ENCODE results near the gene HIPK2.

Gene HIPK2

DNA sequence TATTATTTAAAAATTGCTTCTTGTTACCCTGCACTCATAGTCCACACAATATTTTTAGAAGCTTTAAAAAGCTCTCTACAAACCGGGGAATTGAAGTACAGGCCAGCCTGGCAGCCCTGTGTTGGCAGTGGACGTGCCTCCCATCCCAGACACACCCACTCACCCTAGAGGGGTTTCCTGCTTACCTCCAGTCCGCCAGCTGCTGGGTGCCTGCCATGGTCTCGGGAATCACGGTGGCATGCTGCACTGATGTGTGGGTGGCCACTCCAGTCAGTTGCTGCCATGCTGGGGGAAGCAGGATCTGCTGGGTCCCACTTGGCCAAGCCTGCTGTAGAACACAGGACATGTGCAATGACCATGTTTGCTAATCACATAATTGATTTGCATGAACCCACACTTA lies 173.9 kb downstream of the HIPK2 start:
- Histone ChIP-seq H3K4me3 (ENCODE audit: low read length) (no peak overlapping the region), H3K9me3 (ENCODE audit: control insufficient read depth, low read length) (no peaks in the 10 kb centered on the region), H3K36me3 (ENCODE audit: control insufficient read depth, insufficient read depth, low read length, severe bottlenecking) (peaks cover 86% of the 10 kb centered on the region), H3K4me1 (ENCODE audit: control insufficient read depth, insufficient read depth, low read length) (no peaks in the 10 kb centered on the region), H3K27me3 (replicated peaks; ENCODE audit: control insufficient read depth, insufficient read depth, low read length) (no peaks in the 10 kb centered on the region), H3K9ac (ENCODE audit: low read length) (no peak overlapping the region)
- DNase-seq (ENCODE audit: low read depth): no peak

DNA sequence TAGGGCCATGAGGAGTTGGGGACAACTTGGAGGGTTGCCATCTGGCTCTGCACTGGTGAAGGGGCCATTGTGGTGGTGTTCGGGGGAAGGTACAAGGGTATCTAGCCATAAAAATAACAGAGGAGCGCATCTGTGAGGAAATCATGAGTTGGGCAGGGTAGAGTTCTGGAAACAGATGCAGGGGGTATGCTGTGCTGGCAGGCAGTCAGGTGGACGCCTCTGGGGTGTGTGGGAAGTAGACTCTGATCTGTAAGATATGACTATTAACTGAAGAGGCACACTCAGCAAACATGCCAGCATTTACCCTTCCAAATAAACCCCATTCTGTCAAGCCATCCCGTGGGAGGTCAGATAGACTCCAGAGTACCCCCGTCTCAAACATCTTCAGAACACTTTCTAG lies 174.5 kb downstream of the HIPK2 start:
- DNase-seq (ENCODE audit: low read depth): no peak
- Histone ChIP-seq H3K4me1 (ENCODE audit: control insufficient read depth, insufficient read depth, low read length) (no peaks in the 10 kb centered on the region), H3K9ac (ENCODE audit: low read length) (no peak overlapping the region), H3K36me3 (ENCODE audit: control insufficient read depth, insufficient read depth, low read length, severe bottlenecking) (peaks cover 86% of the 10 kb centered on the region), H3K27me3 (replicated peaks; ENCODE audit: control insufficient read depth, insufficient read depth, low read length) (no peaks in the 10 kb centered on the region), H3K4me3 (ENCODE audit: low read length) (no peak overlapping the region), H3K9me3 (ENCODE audit: control insufficient read depth, low read length) (no peaks in the 10 kb centered on the region)

GRCh38 chr7:139602143-139602722 lies 175.6 kb downstream of the HIPK2 start:
- peaks cover 92% of the 10 kb centered on the region for H3K36me3 ChIP-seq (ENCODE audit: control insufficient read depth, insufficient read depth, low read length, severe bottlenecking)
- no peak overlapping the region for H3K9ac ChIP-seq (ENCODE audit: low read length)
- no peaks in the 10 kb centered on the region for H3K9me3 ChIP-seq (ENCODE audit: control insufficient read depth, low read length)
- no peaks in the 10 kb centered on the region for H3K4me1 ChIP-seq (ENCODE audit: control insufficient read depth, insufficient read depth, low read length)
- peak; percentile 61 for DNase-seq (ENCODE audit: low read depth)
- no peaks in the 10 kb centered on the region for H3K27me3 ChIP-seq (replicated peaks; ENCODE audit: control insufficient read depth, insufficient read depth, low read length)
- H3K4me3 ChIP-seq (ENCODE audit: low read length): no peak overlapping the region

GRCh38 chr7:139601176-139601575 lies 176.6 kb downstream of the HIPK2 start:
- Histone ChIP-seq H3K9me3 (ENCODE audit: control insufficient read depth, low read length) (no peaks in the 10 kb centered on the region), H3K36me3 (ENCODE audit: control insufficient read depth, insufficient read depth, low read length, severe bottlenecking) (peaks cover 93% of the 10 kb centered on the region), H3K27me3 (replicated peaks; ENCODE audit: control insufficient read depth, insufficient read depth, low read length) (no peaks in the 10 kb centered on the region), H3K4me3 (ENCODE audit: low read length) (no peak overlapping the region), H3K4me1 (ENCODE audit: control insufficient read depth, insufficient read depth, low read length) (peaks cover 5% of the 10 kb centered on the region), H3K9ac (ENCODE audit: low read length) (no peak overlapping the region)
- DNase-seq (ENCODE audit: low read depth): no peak

- peaks cover 96% of the 10 kb centered on the region for H3K36me3 ChIP-seq (ENCODE audit: control insufficient read depth, insufficient read depth, low read length, severe bottlenecking)
- H3K4me1 ChIP-seq (ENCODE audit: control insufficient read depth, insufficient read depth, low read length): peaks cover 14% of the 10 kb centered on the region
- H3K9me3 ChIP-seq (ENCODE audit: control insufficient read depth, low read length): no peaks in the 10 kb centered on the region
- DNase-seq (ENCODE audit: low read depth): no peak
- H3K9ac ChIP-seq (ENCODE audit: low read length): no peak overlapping the region
- no peaks in the 10 kb centered on the region for H3K27me3 ChIP-seq (replicated peaks; ENCODE audit: control insufficient read depth, insufficient read depth, low read length)
- no peak overlapping the region for H3K4me3 ChIP-seq (ENCODE audit: low read length)
These were observed 177.5 kb downstream of the HIPK2 start for GRCh38 chr7:139600306-139600705.

DNA sequence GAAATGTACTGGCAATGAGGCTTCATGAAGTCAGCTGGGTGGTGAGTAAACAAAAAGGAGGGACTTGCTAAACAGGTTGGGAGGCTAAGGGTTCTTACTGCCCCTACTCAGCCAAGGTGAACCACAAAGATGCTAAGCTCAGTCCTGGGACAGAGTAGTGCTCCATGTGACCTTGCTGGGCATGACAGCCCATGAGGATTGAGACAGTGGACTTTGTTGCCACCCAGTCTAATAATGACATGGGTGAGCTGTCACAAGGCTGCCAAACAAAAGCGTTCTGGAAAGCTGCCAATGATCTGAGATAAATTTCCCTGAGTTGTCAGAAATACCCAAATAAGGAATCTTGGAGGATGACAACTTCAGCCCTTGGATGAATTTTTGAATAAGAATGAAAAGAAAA lies 179.2 kb downstream of the HIPK2 start:
- Histone ChIP-seq H3K27me3 (replicated peaks; ENCODE audit: control insufficient read depth, insufficient read depth, low read length) (no peaks in the 10 kb centered on the region), H3K9me3 (ENCODE audit: control insufficient read depth, low read length) (no peaks in the 10 kb centered on the region), H3K4me3 (ENCODE audit: low read length) (no peak overlapping the region), H3K4me1 (ENCODE audit: control insufficient read depth, insufficient read depth, low read length) (peaks cover 16% of the 10 kb centered on the region), H3K36me3 (ENCODE audit: control insufficient read depth, insufficient read depth, low read length, severe bottlenecking) (peaks cover 99% of the 10 kb centered on the region), H3K9ac (ENCODE audit: low read length) (no peak overlapping the region)
- no peak for DNase-seq (ENCODE audit: low read depth)

- no peak for DNase-seq (ENCODE audit: low read depth)
- Histone ChIP-seq H3K4me1 (ENCODE audit: control insufficient read depth, insufficient read depth, low read length) (peaks cover 16% of the 10 kb centered on the region), H3K4me3 (ENCODE audit: low read length) (no peak overlapping the region), H3K27me3 (replicated peaks; ENCODE audit: control insufficient read depth, insufficient read depth, low read length) (no peaks in the 10 kb centered on the region), H3K36me3 (ENCODE audit: control insufficient read depth, insufficient read depth, low read length, severe bottlenecking) (peaks cover 99% of the 10 kb centered on the region), H3K9me3 (ENCODE audit: control insufficient read depth, low read length) (no peaks in the 10 kb centered on the region), H3K9ac (ENCODE audit: low read length) (no peak overlapping the region)
These were observed 180.8 kb downstream of the HIPK2 start for GRCh38 chr7:139597028-139597427.

DNA sequence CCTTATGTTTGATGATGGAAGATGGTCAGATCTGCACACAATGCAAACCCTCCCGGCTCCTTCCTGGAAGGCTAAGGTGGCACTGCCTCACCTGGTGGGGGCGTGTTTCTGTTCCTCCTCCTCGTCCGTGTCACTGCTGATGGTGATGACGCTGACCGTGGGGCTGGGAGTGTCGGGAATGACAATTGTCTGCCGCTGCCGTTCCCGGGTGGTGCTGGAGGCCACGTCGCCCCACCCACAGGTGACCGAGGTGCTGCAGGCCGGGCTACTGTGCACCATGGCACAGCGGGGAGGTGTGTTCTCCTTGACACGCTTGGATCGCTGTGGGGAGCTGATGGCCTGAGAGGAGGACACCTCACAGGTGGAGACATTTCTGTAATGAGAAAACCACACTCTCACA lies 181.2 kb downstream of the HIPK2 start:
- no peak overlapping the region for H3K4me3 ChIP-seq (ENCODE audit: low read length)
- no peaks in the 10 kb centered on the region for H3K27me3 ChIP-seq (replicated peaks; ENCODE audit: control insufficient read depth, insufficient read depth, low read length)
- no peak for DNase-seq (ENCODE audit: low read depth)
- peaks cover 16% of the 10 kb centered on the region for H3K4me1 ChIP-seq (ENCODE audit: control insufficient read depth, insufficient read depth, low read length)
- H3K36me3 ChIP-seq (ENCODE audit: control insufficient read depth, insufficient read depth, low read length, severe bottlenecking): peaks cover 100% of the 10 kb centered on the region
- H3K9me3 ChIP-seq (ENCODE audit: control insufficient read depth, low read length): no peaks in the 10 kb centered on the region
- H3K9ac ChIP-seq (ENCODE audit: low read length): no peak overlapping the region

DNA sequence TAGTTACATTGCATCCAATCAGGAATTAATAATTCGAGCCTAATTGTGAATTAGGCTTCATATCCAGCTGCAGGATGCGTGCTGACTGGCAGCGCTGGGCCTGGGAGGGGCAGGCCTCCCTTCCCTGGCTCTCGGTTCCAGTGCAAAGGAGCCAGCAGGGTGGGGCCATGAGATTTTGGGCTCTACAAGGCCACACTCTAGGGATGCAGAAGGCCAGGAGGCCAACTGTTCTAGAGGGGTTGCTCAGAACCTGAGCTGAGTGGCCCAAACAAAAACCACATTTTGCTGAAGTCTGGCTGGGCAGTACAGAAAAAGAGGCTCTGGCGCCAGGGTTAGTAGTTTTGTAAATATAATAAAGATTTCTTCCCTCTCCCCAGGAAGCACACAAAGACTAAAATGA lies 182.0 kb downstream of the HIPK2 start:
- DNase-seq (ENCODE audit: low read depth): no peak
- H3K27me3 ChIP-seq (replicated peaks; ENCODE audit: control insufficient read depth, insufficient read depth, low read length): no peaks in the 10 kb centered on the region
- H3K9ac ChIP-seq (ENCODE audit: low read length): no peak overlapping the region
- H3K4me1 ChIP-seq (ENCODE audit: control insufficient read depth, insufficient read depth, low read length): peaks cover 16% of the 10 kb centered on the region
- H3K36me3 ChIP-seq (ENCODE audit: control insufficient read depth, insufficient read depth, low read length, severe bottlenecking): peaks cover 100% of the 10 kb centered on the region
- H3K9me3 ChIP-seq (ENCODE audit: control insufficient read depth, low read length): no peaks in the 10 kb centered on the region
- no peak overlapping the region for H3K4me3 ChIP-seq (ENCODE audit: low read length)

DNA sequence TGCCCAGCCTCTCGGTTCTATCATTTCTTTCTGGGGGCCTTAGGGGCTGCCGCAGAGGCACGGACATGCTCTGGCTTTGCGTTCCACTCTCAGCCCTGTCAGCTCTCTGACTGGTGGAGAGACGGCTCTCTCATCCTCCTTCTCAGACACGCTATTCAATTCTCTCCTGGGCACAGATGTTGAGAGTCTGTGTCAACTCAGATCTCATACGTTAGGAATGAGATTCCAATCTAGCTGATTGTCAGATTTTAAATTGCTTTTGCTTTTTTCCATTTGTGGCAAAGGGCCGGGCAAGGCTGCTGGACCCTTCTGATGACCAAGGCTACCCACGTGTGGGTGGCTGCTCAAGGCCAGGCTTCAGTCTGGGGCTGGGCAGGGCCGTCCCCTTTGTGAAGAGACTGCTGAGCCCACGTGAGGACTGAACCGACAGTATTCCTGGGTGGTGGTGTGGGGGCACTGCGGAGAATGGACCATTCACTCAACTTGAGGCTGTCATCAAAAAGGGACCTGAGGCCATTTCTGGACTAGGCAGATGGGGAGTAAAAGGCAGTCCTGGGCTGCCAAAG lies 182.8 kb downstream of the HIPK2 start:
- no peaks in the 10 kb centered on the region for H3K9me3 ChIP-seq (ENCODE audit: control insufficient read depth, low read length)
- H3K27me3 ChIP-seq (replicated peaks; ENCODE audit: control insufficient read depth, insufficient read depth, low read length): no peaks in the 10 kb centered on the region
- H3K4me3 ChIP-seq (ENCODE audit: low read length): no peak overlapping the region
- H3K36me3 ChIP-seq (ENCODE audit: control insufficient read depth, insufficient read depth, low read length, severe bottlenecking): peaks cover 100% of the 10 kb centered on the region
- peaks cover 16% of the 10 kb centered on the region for H3K4me1 ChIP-seq (ENCODE audit: control insufficient read depth, insufficient read depth, low read length)
- H3K9ac ChIP-seq (ENCODE audit: low read length): no peak overlapping the region
- DNase-seq (ENCODE audit: low read depth): no peak

GRCh38 chr7:139594090-139594489 lies 183.7 kb downstream of the HIPK2 start:
- Histone ChIP-seq H3K4me1 (ENCODE audit: control insufficient read depth, insufficient read depth, low read length) (peaks cover 16% of the 10 kb centered on the region), H3K9me3 (ENCODE audit: control insufficient read depth, low read length) (no peaks in the 10 kb centered on the region), H3K4me3 (ENCODE audit: low read length) (no peak overlapping the region), H3K9ac (ENCODE audit: low read length) (no peak overlapping the region), H3K27me3 (replicated peaks; ENCODE audit: control insufficient read depth, insufficient read depth, low read length) (no peaks in the 10 kb centered on the region), H3K36me3 (ENCODE audit: control insufficient read depth, insufficient read depth, low read length, severe bottlenecking) (peaks cover 98% of the 10 kb centered on the region)
- no peak for DNase-seq (ENCODE audit: low read depth)
